ENCODE results near the gene HMCN2. TPM values are rescaled to one million over a fixed set of nuclear protein-coding genes. Genes with fewer than 3 reads are reported as not detected.

The HMCN2 gene
- total RNA-seq, 5 donors from 2014 or later (not counting 1 experiment from before 2014, with no cell fraction given) = 0.03 TPM; not detected in 4

DNA sequence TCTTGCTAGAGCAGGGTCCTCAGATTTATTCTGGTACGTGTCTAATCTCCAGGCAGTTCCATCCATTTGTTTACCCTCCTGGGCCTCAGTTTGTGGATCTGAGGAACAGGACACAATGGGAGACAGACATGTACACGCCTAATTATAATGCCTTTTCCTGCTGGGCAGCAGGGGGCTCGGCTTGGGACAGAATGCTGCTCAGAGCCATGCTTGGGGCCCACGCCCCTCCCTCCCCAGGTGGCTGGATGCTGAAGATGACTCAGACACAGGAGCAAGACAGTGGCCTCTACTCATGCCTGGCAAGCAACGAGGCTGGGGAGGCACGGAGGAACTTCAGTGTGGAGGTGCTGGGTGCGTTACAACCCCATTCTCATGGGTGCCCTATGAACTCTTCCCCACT is 106.5 kb downstream of the HMCN2 start:
- WGBS (ENCODE audit: insufficient coverage) = 68% methylated on average over 4 of the region's 7 CpGs
- H3K4me3 Mint-ChIP-seq = no peak overlapping the region
- H3K4me1 Mint-ChIP-seq = peaks cover 5 to 10% (median 5%) of the 10 kb centered on the region in 3 donors
- DNase-seq (no peak), ATAC-seq (replicated peaks in 1 of 4) (no peak)
- no peaks in the 10 kb centered on the region for H3K36me3 Mint-ChIP-seq
- no peaks in the 10 kb centered on the region for H3K36me3 ChIP-seq (ENCODE audit: control insufficient read depth in 2 of 2, extremely low read depth in 1 of 2, insufficient read depth in 1 of 2, low read length in 1 of 2)
- peaks cover 0 to 4% (median 0%) of the 10 kb centered on the region in 3 donors for H3K9me3 Mint-ChIP-seq
- no peak overlapping the region for H3K4me3 ChIP-seq (ENCODE audit: control insufficient read depth in 1 of 2, extremely low read depth in 1 of 2, low read length in 1 of 2)
- no peaks in the 10 kb centered on the region for H3K4me1 ChIP-seq (ENCODE audit: control insufficient read depth in 1 of 2, extremely low read depth in 1 of 2, insufficient read depth in 2 of 2, low read length in 2 of 2)
- H3K27ac ChIP-seq (ENCODE audit: low read length) = no peak overlapping the region
- CTCF ChIA-PET = no interaction called here
- peaks cover 0 to 28% of the 10 kb centered on the region in 2 experiments for H3K27me3 ChIP-seq (replicated peaks in 1 of 2; ENCODE audit: control insufficient read depth in 2 of 2, extremely low read depth in 1 of 2, insufficient read depth in 2 of 2, low read length in 1 of 2)
- no peak overlapping the region for H3K27ac Mint-ChIP-seq
- H3K27me3 Mint-ChIP-seq = peaks cover 0 to 6% of the 10 kb centered on the region in 2 donors
- POLR2A ChIA-PET = no interaction called here
- no peaks in the 10 kb centered on the region for H3K9me3 ChIP-seq

DNA sequence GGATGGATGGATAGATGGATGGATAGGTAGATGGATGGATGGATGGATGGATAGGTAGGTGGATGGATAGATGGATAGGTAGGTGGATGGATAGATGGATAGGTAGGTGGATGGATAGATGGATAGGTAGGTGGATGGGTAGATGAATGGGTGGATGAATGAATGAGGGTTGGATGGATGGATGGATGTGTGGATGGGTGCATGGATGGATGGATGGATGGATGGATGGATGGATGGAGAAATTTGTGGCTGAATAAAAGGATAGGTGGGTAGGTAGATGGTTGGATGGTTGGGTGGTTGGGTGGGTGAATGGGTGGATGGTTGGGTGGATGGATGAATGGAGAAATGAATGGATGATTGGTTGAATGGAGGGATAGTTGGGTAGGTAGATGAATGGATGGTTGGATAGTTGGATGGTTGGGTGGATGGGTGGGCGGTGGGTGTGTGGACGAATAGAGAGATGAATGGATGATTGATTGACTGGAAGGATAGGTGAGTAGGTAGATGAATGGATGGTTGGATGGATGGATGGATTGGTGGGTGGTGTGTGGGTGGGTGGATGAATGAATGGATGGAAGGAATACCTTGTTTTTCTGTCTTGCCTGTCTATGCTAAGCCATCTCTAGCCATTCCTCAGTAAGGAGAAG is 108.2 kb downstream of the HMCN2 start:
- ChIA-PET CTCF (no interaction called here), POLR2A (no interaction called here)
- peaks cover 0 to 30% of the 10 kb centered on the region in 2 experiments for H3K27me3 ChIP-seq (replicated peaks in 1 of 2; ENCODE audit: control insufficient read depth in 2 of 2, extremely low read depth in 1 of 2, insufficient read depth in 2 of 2, low read length in 1 of 2)
- Mint-ChIP-seq H3K9me3 (no peaks in the 10 kb centered on the region), H3K4me1 (peaks cover 0 to under 1% (median under 1%) of the 10 kb centered on the region in 3 donors), H3K36me3 (no peaks in the 10 kb centered on the region), H3K27me3 (peaks cover 2 to 6% of the 10 kb centered on the region in 2 donors), H3K4me3 (no peak overlapping the region), H3K27ac (no peak overlapping the region)
- no peaks in the 10 kb centered on the region for H3K9me3 ChIP-seq
- WGBS (ENCODE audit: insufficient coverage) = 89% methylated on average over 2 of the region's 2 CpGs
- H3K27ac ChIP-seq (ENCODE audit: low read length) = no peak overlapping the region
- H3K36me3 ChIP-seq (ENCODE audit: control insufficient read depth in 2 of 2, extremely low read depth in 1 of 2, insufficient read depth in 1 of 2, low read length in 1 of 2) = no peaks in the 10 kb centered on the region
- H3K4me1 ChIP-seq (ENCODE audit: control insufficient read depth in 1 of 2, extremely low read depth in 1 of 2, insufficient read depth in 2 of 2, low read length in 2 of 2) = no peaks in the 10 kb centered on the region
- ATAC-seq (replicated peaks in 1 of 4) = no peak
- no peak overlapping the region for H3K4me3 ChIP-seq (ENCODE audit: control insufficient read depth in 1 of 2, extremely low read depth in 1 of 2, low read length in 1 of 2)
- DNase-seq = no peak

DNA sequence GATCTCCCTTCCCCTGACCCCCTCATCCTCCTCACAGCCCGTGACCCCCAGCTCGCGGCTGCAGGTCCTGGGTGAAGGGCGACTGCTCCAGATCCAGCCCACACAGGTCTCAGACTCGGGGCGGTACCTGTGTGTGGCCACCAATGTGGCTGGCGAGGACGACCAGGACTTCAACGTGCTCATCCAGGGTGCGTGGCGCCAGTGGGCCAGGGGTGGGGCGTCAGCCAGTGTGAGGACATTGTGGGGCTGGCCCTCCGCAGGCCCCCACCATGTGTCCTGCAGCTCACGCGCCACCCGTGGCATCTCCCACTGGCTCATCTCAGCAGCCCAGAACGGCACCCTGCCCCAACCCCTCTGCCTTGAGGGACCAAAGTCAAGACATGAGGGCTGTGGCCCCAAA is 112.1 kb downstream of the HMCN2 start:
- Mint-ChIP-seq H3K9me3 (no peaks in the 10 kb centered on the region), H3K4me3 (no peak overlapping the region), H3K27ac (no peak overlapping the region), H3K36me3 (no peaks in the 10 kb centered on the region), H3K27me3 (peaks cover 11% of the 10 kb centered on the region in 2 donors), H3K4me1 (no peaks in the 10 kb centered on the region)
- no peaks in the 10 kb centered on the region for H3K4me1 ChIP-seq (ENCODE audit: control insufficient read depth in 1 of 2, extremely low read depth in 1 of 2, insufficient read depth in 2 of 2, low read length in 2 of 2)
- POLR2A ChIA-PET = no interaction called here
- DNase-seq = no peak
- H3K9me3 ChIP-seq = no peaks in the 10 kb centered on the region
- no peaks in the 10 kb centered on the region for H3K36me3 ChIP-seq (ENCODE audit: control insufficient read depth in 2 of 2, extremely low read depth in 1 of 2, insufficient read depth in 1 of 2, low read length in 1 of 2)
- H3K27ac ChIP-seq (ENCODE audit: low read length) = no peak overlapping the region
- no peak for ATAC-seq (replicated peaks in 1 of 4)
- WGBS (ENCODE audit: insufficient coverage) = 92% methylated on average over 16 of the region's 17 CpGs
- CTCF ChIA-PET = no interaction called here
- no peak overlapping the region for H3K4me3 ChIP-seq (ENCODE audit: control insufficient read depth in 1 of 2, extremely low read depth in 1 of 2, low read length in 1 of 2)
- peaks cover 0 to 34% of the 10 kb centered on the region in 2 experiments for H3K27me3 ChIP-seq (replicated peaks in 1 of 2; ENCODE audit: control insufficient read depth in 2 of 2, extremely low read depth in 1 of 2, insufficient read depth in 2 of 2, low read length in 1 of 2)

DNA sequence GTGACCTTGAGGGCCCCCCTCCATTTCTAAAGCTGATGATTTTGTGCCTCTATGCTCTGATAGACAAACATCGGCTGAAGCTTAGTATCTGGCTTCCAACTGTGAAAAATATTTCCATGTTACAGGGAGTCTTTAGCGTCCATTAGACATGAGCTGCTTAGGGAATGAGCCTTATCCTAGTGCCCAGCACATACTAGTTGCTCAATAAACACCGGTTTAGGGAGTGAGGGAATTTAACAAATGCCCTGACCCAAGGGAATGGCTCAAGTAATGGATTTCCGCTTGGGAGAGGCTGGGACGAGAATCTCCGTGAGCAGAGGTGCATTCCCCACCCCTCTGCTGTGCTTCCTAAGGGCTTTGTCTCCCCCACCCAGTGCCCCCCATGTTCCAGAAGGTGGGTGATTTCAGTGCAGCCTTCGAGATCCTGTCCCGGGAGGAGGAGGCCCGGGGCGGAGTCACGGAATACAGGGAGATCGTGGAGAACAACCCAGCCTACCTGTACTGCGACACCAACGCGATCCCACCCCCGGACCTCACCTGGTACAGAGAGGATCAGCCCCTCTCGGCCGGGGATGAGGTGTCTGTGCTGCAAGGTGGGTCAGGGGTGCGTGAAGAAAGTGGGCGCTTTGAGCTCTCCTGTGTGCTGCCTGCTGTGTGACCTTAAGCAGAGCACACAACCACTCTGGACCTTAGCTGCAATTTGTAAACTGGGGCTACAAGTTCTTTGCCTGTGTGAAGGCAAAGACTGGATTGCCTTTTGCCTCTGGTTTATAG is 113.5 kb downstream of the HMCN2 start:
- Histone ChIP-seq H3K4me3 (ENCODE audit: control insufficient read depth in 1 of 2, extremely low read depth in 1 of 2, low read length in 1 of 2) (no peak overlapping the region), H3K9me3 (no peaks in the 10 kb centered on the region), H3K27me3 (replicated peaks in 1 of 2; ENCODE audit: control insufficient read depth in 2 of 2, extremely low read depth in 1 of 2, insufficient read depth in 2 of 2, low read length in 1 of 2) (peaks cover 0 to 42% of the 10 kb centered on the region in 2 experiments), H3K27ac (ENCODE audit: low read length) (no peak overlapping the region), H3K4me1 (ENCODE audit: control insufficient read depth in 1 of 2, extremely low read depth in 1 of 2, insufficient read depth in 2 of 2, low read length in 2 of 2) (no peaks in the 10 kb centered on the region), H3K36me3 (ENCODE audit: control insufficient read depth in 2 of 2, extremely low read depth in 1 of 2, insufficient read depth in 1 of 2, low read length in 1 of 2) (no peaks in the 10 kb centered on the region)
- Mint-ChIP-seq H3K4me3 (no peak overlapping the region), H3K27me3 (peaks cover 5 to 11% of the 10 kb centered on the region in 2 donors), H3K36me3 (no peaks in the 10 kb centered on the region), H3K9me3 (no peaks in the 10 kb centered on the region), H3K27ac (no peak overlapping the region), H3K4me1 (no peaks in the 10 kb centered on the region)
- ChIA-PET POLR2A (no interaction called here), CTCF (no interaction called here)
- DNase-seq = no peak
- WGBS (ENCODE audit: insufficient coverage) = 85% methylated on average over 15 of the region's 20 CpGs
- no peak for ATAC-seq (replicated peaks in 1 of 4)

DNA sequence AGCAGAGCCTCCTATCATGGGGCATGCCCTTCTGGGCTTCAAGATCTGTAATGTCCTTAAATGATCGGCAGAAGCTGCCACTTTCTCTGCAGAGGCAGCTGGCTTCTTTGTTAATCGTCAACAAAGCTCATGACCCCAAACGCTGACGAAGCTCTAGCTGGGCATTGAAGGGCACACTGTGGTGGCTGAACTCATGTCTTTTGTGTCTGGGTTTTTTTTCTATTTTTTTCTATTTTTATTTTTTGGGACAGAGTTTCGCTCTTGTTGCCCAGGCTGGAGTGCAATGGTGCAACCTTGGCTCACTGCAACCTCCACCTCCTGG is 114.0 kb downstream of the HMCN2 start:
- no peaks in the 10 kb centered on the region for H3K36me3 ChIP-seq (ENCODE audit: control insufficient read depth in 2 of 2, extremely low read depth in 1 of 2, insufficient read depth in 1 of 2, low read length in 1 of 2)
- Mint-ChIP-seq H3K36me3 (no peaks in the 10 kb centered on the region), H3K27me3 (peaks cover 5 to 14% of the 10 kb centered on the region in 2 donors), H3K4me3 (no peak overlapping the region), H3K4me1 (no peaks in the 10 kb centered on the region), H3K9me3 (no peaks in the 10 kb centered on the region), H3K27ac (no peak overlapping the region)
- H3K9me3 ChIP-seq = no peaks in the 10 kb centered on the region
- ChIA-PET CTCF (no interaction called here), POLR2A (no interaction called here)
- H3K27me3 ChIP-seq (replicated peaks in 1 of 2; ENCODE audit: control insufficient read depth in 2 of 2, extremely low read depth in 1 of 2, insufficient read depth in 2 of 2, low read length in 1 of 2) = peaks cover 0 to 48% of the 10 kb centered on the region in 2 experiments
- H3K27ac ChIP-seq (ENCODE audit: low read length) = no peak overlapping the region
- WGBS (ENCODE audit: insufficient coverage) = 100% methylated on average over 2 of the region's 5 CpGs
- ATAC-seq (replicated peaks in 1 of 4) (no peak), DNase-seq (no peak)
- H3K4me3 ChIP-seq (ENCODE audit: control insufficient read depth in 1 of 2, extremely low read depth in 1 of 2, low read length in 1 of 2) = no peak overlapping the region
- H3K4me1 ChIP-seq (ENCODE audit: control insufficient read depth in 1 of 2, extremely low read depth in 1 of 2, insufficient read depth in 2 of 2, low read length in 2 of 2) = no peaks in the 10 kb centered on the region

DNA sequence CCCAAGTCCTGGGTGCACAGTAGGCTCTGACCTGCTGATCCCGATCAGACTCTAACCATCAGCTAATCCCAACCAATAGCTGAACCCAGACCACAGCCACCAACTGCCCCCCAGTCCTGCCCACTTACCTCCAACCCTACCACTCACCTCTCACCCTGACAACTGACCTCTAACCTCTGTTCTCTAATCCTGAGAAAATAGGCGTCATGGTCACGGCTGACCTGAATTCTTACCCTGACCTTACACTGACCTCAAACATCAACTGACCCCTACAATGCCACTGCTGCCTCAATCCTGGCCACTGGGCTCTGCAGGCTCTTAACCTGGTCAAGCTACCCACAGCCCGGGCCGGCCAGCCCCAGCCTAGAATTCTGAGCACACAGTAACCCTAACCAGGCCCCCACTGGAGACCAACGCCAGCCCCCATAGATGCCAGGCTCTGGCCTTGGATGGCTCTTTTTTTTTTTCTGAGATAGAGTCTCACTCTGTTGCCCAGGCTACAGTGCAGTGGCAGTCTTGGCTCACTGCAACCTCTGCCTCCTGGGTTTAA is 115.4 kb downstream of the HMCN2 start:
- CTCF ChIA-PET = no interaction called here

More for the DNA sequence above, 115.4 kb downstream of the HMCN2 start:
- H3K36me3 ChIP-seq (ENCODE audit: control insufficient read depth in 2 of 2, extremely low read depth in 1 of 2, insufficient read depth in 1 of 2, low read length in 1 of 2) = no peaks in the 10 kb centered on the region
- H3K4me3 ChIP-seq (ENCODE audit: control insufficient read depth in 1 of 2, extremely low read depth in 1 of 2, low read length in 1 of 2) = no peak overlapping the region
- H3K27me3 ChIP-seq (replicated peaks in 1 of 2; ENCODE audit: control insufficient read depth in 2 of 2, extremely low read depth in 1 of 2, insufficient read depth in 2 of 2, low read length in 1 of 2) = peaks cover 0 to 50% of the 10 kb centered on the region in 2 experiments
- no peaks in the 10 kb centered on the region for H3K4me1 ChIP-seq (ENCODE audit: control insufficient read depth in 1 of 2, extremely low read depth in 1 of 2, insufficient read depth in 2 of 2, low read length in 2 of 2)
- Mint-ChIP-seq H3K4me1 (no peaks in the 10 kb centered on the region), H3K27me3 (peaks cover 5 to 14% of the 10 kb centered on the region in 2 donors), H3K4me3 (no peak overlapping the region), H3K9me3 (no peaks in the 10 kb centered on the region), H3K36me3 (no peaks in the 10 kb centered on the region), H3K27ac (no peak overlapping the region)
- no peaks in the 10 kb centered on the region for H3K9me3 ChIP-seq
- H3K27ac ChIP-seq (ENCODE audit: low read length) = no peak overlapping the region
- WGBS (ENCODE audit: insufficient coverage) = 85% methylated on average over 6 of the region's 6 CpGs
- ATAC-seq (replicated peaks in 1 of 4) (no peak), DNase-seq (no peak)
- POLR2A ChIA-PET = no interaction called here

Data from T-cell (primary cell).